Stimulated activated CD4-positive, alpha-beta T cell treated with anti-CD3 and anti-CD28 coated beads, Interleukin-15, amount 100 ng/mL, for 1 hour (primary cell): ENCODE results near the gene TSPAN14.
A peak's percentile ranks its signal among the peaks of the same experiment; 100 is the strongest.

Source experiments
- DNase-seq, 2 donors: peaks; one replicate each; pipeline ENCODE4 v3.0.0-alpha.2; 2020; ENCODE audit warnings: low read depth in 1 of 2, low spot score in 1 of 2

The TSPAN14 gene

DNA sequence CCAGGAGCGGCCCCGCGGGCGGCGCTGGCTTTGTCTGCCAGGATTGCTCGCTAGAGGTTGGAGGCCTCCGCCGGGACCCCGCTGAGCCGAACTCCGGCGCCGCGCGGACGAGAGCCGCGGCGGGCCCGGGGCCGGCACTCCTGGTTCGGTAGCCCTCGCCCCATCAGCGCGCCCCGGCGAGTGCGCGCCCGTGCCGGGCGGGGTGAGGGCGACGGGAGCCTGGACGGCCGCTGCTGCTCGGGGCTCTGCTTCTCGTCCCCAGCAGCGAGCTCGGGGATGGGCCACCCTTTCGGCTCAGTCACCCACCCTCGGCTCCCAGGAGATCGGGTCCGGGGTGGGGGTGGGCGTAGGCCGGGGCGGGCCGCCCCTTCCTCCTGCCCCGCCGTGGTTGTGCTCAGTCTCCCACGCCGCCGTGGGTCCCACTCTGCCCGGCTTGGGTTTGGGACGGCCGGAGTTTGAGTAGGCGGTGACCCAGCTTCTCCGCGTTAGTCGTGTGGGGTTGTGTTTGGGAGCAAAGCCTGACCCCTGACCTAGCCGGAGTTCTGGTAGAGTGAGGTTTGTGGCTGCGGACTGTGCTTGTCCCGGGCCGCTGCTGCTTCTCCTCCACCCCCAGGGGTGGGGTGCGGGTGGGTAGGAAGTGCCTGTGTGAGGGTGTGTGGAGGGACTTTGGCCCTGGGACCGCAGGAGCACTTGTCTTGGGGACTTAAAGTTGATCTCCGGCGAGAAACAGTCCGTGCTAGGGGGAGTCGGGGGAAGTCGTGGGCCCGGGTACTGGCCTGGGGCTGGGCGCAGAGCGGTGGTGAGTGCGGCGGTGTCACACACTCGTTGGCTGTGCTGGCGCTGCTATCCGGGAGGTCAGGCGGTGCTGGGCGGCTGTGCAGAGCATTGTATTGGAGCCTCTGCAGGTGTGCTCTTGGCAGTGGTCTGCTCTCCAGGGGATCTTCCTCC lies 677 bp downstream of the TSPAN14 start:
- no peak for DNase-seq

DNA sequence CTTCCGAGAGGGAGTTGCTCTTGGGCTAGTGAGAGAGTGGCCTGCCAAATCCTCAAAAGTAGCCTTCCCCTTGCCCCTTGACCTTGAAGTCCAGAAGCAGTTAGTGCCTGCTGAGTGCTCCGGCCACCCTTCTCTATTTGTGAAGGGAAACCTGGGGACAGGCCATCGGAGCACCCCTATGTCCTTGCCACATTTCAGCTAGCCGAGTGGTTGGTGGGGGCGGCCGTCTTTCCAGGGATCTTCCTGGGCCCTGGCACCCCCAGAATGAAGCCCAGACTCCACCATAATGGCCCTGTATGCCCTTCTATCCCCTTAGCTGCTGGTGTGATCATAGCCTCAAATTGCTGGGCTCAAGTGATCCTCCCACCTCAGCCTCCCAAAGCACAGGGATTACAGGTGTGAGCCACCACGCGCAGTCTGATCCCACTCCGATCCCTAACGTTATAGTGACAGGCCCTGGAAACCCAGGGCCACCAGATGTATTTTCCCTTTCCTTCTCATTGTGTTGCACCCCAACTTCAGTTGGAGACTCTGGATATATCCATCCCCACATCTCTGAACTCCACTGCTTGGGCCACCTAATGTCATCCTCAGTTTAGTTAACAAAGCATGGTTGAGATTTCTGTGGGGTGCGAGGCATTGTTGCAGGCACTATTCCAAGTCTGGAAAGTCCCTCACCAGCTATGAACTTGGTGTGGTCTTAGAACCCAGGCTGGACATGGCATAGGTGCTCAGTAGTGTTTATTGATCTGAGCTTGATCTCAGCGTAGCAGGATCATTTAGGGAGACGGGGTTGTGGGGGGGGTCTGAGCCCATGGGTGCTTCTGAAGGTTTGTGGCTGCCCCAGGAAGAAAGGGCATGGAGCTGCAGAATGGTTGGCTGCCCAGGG lies 1.6 kb downstream of the TSPAN14 start:
- DNase-seq, result no peak

DNA sequence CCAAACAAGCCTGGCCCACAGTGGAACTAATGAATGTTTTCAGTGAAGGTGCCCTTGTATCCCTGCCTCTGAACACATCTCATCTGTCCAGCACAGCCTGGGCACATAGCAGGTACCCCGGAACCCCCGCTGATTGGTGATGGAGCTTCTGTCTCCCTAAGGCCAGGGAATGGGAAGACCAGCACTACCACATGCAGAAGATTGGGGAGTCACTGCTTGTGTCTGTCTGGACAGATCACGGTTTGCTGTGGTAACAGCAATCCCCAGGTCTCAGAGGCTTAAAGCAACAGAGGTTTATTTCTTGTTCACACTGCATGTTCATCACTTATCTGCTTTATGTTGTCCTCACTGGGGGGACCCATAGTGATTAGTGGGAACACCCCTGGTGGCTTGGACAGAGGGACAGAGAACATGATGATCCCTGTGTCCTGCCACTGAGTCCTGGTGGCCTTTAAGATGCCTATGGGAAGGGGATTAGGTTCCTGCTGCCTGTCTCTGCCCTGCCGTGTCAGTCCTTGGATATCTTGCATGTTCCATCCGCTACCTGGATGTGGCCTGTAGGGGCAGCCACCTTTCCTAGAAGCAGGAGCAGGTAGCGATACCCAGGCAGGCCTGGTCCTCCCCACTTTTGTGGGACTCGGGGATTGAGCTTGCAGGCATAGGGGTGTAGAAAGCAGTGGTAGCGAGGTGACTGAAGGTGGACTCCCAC lies 3.6 kb downstream of the TSPAN14 start:
- no peak for DNase-seq

DNA sequence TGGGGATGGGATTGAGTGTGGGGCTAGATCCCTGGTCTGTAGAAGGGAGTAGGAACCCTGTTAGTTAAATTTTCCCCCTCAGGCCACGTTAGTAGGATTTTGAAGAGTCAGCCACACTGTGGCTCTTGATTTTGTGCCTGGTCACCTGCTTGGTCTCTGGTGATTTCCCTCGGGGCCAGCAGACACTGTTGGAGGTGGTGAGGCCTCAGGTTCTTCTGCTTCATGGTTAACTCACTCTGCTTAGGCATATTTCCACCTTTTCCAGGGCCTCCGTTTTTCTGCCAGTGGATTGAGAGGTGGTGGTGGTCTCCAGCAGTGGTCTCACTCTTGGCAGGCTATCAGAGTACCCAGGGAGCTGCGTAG lies 4.1 kb downstream of the TSPAN14 start:
- DNase-seq, result no peak

DNA sequence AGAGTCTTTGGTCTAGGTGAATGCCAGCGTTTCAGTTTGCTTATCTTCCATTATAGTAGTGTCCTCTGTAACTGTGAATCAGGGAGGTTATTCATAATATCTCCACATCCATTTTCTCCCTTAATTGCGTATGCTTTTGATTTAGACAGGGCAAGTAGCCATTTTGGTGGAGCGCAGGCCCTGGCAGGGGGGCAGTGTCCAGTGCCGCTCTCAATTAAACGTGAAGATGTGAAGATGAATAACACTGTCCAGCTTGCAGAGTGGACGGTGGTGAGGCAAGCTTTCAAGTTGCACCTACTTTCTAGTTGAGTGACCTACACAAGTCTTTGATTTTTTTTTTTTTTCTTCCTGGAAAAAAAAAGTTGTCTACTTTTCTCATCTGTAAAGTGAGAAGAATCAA lies 4.5 kb downstream of the TSPAN14 start:
- no peak for DNase-seq

DNA sequence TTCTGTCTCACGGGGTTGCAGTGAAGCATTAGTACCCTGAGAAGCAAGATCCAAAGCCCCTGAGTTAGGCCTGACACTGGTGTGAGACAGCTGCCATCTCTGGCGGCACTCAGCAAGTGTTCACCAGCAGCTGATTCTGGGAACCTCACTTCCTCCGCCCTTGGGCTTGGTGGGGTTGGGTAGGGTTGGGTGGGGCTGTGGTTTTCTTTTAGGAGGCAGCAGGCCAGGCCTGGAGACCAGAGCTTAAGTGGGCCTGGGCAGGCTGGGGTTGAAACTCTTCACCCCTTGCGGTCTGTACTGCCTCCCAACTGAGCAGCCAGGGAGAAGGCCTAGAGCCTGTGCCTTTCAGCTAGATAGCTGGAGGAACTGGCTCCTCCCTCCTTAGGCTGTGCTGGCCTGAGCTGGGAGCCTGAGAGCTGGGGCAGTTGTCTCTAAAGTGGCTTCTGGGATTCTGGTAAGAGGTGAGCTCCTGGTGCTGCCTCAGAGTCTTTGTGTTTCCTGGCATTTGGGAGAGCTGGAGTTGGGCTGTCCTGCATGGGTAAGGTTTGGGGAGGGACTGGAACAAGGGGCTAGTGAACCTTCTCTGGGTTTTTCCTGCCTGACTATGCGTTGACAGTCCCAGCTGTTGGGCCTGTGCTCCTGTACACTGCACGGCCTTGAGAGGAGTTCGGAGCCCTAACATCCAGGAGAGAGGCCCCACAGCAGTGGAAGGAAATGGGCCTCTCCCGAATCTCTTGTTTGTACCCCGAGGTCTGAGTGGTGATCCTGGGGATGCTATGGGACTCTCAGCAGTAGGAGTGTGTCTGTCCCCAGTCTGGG lies 5.1 kb downstream of the TSPAN14 start:
- peak in 1 of 2 donors; percentile 41 for DNase-seq

DNA sequence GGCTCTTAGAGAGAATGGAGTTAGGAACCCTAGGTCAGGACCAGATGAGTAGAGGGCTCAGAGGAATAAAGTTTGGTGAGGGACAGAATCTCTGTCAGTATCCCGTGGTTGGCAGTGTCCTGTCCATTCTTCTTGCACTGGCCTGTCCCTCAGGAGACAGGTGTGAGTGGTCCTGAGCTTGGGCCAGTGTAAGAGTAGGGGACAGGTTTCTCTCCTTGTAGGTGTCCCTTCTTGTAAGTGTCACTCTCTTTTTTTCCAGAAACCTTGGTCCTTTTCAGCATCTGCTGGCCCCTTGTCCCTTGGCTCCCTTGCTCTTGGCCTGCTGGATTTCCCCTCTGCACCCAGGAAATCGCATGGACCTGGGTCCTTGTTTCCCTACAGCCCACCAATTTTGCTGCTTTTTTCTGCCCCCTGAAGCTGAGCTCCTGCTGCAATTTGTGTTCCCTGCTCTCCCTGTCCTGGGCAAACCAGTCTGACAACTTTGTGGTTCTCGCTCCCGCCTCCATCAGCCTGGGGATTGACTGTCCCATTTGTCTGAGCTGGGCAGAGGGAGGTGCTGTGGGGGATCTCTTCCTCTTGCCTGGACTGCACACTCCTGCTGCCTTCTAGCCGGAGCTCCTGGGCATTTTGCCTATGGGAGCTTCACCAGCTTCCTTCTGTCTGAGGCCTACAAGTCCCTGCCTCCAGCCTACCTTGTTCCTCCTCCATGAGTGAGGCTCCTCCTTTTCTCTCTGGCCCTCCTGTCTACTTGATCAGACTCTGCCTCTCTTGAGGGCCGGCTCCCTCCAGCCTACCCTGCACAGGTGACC lies 6.5 kb downstream of the TSPAN14 start:
- DNase-seq, result no peak

DNA sequence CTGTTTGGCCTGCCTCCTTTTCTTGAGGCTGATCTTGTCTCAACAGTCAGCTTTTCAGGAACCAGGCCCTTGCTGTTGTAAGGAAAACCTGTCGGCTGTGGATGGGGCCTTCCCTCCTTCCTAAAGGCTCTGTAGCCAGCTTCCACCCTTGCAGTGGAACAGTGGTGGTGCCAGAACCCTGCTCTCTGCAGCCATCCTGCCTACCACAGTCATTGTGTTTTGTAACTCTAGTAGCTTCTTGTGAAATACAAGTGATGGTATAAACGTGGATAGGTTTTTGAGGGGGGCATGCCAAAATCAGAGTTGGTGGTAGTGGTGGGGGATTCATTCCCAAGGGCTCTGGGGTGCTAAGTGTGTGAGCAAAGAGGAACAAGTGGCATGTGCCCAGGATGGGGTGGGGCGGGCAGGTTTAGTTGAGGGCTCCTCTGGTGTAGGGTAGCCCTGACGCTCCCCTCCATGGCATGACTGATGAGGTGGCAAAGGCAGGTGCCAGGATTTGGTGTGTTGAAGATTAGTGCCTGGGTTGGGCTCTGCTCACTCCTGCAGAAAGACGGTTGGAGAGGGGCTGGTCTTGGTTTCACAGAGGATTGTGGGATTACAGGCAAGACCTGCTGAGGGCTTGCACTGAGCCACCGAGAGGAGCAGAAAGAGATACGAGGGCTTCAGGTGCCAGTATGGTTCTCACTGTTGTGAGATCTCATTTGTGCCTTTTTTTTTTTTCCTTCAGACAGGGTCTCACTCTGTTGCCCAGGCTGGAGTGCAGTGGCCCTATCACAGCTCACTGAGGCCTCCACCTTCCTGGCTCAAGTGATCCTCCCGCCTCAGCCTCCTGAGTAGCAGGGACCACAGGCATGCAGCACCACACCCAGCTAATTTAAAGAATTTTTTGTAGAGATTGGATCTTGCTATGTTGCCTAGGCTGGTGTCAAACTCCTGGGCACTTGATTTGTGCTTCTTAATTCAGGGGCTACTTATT lies 7.4 kb downstream of the TSPAN14 start:
- DNase-seq, result no peak

DNA sequence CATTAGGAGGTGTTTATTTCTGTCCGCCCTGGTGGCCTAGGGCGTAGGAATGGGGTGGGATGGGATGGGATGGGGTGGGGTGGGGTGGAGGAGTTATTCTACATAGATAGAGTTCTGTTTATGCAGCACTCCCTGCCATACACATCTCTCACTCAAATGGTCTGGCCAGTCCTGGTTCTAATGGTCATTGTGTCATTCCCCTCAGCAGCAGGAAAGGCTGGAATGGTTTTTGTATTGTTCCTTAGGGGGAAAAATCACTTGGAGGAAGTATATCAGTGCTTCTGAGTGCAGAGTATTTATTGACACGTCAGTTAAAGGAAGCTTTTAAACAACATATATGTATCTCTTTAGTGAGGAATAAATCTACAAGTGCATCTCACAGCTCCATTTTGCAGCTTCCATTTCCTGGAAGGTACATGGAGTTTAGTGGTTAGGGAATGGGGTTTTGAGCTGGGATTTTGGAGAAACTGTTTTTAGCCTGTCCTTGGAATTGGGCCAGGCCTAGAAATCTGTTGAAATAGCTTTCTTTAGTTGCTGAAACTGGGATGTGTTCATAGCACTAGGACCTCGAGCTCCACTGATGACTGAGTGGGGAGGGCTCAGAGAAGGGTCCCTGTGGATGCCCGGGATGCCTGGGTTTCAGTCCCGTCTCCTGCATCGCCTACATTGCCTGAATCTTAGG lies 8.3 kb downstream of the TSPAN14 start:
- DNase-seq, result no peak

DNA sequence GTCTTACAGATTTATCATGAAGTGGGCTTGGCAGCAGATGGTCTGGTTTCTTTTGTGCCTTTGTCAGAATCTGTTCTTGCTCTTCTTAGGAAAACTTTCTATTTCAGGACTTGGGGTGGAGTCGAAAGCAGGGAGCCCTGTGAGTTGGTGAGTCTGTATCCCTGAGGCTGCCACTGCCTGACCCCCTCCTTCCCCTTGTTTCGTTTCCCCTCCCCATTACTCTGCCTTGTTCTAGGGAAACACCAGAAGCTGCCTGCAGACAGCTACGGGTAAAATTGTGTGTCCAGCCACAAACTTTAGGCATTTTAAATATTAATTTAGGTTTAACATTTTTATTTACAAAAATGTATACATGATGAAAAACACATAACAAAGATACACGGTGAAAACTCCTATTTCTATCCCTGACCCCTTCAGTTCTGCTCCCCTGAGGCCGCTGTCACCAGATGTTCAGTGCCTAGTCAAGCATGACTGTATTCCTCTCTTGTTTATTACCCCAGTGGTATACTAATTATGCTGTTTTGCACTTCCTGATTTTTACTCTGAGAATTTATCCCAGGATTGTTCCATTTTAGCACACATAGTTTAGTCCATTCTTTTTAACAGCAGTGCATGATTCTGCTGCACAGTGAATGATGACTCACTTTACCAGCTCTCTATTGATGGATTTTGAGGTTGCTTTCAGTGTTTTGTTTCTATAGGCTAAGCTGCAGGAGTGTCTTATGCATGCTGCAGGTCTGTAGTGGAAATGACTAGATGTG lies 9.1 kb downstream of the TSPAN14 start:
- no peak for DNase-seq

DNA sequence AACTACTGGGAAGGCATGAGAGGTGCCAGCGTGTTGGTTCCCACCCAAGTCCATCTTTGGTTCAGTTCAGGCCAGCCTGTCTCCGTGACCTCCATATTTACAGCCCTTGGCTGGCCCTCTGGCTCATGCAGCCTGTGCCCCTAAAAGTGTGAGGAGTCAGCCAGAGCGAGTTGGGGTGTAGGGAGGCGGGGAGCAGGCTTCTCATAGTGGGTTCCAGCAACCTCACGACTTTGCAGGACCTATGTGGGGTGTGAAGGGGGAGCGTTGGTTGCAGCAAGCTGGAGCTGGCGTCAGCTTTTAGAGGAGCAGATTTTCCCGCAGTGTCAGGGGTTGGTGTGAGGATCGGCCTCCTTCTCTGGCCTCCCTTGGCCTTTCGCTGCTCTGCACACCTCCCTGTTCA lies 9.8 kb downstream of the TSPAN14 start:
- DNase-seq, result no peak

DNA sequence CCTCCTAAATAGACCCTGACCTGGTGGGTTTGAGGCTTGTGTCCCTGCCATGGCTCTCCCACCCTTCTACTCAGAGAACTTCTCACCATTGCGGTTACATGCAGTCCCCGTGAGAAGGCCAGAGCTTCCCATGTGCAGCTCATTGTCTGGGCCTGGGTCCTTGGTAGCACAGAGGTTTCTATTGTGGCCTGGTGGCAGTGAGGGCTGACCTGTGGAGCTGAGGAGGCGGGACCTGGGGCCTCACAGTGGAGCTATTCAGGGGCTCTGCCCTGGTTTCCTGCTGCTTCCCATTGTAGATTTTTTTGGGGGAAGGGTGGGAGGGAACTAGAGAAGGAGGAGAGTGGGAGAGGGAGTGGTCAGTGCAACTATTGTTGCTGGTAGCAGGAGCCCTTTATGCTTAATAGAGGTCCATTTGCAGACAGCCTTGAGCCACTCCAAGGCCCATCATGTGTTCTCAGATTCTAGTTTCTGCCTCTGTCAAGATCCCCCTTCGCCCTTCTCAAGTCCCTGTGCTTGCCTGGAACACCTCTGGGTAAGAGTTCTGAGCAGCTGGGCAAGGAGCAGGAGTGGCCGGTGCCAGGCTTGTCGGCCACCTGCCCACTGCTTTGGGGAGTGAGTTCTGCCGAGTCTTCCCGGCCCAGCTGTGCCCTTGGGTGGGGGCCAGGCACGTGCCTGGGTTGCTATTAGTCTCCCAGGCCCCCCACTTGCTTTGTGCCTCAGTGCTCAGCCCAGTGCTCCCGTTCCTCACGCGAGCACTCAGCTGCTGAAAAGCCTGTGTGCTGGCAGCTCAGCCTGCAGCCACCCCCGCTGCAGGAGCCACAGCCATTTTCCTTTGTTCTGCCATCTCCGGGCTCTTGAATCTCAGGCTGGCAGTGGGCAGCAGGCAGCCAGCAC lies 10.7 kb downstream of the TSPAN14 start:
- DNase-seq, result no peak

DNA sequence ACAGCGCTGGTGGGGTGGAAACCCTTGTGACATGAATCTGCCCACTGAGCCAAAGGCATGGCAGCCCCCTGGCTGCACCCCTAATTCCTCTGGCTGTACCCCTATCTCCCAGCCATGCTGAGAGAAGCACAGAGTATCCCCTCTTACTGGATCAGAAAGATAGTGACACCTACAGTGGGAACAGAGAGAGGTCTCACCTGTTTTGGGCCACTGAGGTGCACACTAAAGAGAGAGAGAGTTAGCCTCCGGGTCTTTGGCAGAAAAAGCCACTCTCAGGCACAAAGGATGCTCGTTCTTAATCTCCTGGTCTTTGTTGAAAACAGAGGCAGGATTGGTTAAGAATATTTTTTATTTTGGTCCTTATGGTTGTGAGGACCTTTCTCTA lies 11.3 kb downstream of the TSPAN14 start:
- no peak for DNase-seq

DNA sequence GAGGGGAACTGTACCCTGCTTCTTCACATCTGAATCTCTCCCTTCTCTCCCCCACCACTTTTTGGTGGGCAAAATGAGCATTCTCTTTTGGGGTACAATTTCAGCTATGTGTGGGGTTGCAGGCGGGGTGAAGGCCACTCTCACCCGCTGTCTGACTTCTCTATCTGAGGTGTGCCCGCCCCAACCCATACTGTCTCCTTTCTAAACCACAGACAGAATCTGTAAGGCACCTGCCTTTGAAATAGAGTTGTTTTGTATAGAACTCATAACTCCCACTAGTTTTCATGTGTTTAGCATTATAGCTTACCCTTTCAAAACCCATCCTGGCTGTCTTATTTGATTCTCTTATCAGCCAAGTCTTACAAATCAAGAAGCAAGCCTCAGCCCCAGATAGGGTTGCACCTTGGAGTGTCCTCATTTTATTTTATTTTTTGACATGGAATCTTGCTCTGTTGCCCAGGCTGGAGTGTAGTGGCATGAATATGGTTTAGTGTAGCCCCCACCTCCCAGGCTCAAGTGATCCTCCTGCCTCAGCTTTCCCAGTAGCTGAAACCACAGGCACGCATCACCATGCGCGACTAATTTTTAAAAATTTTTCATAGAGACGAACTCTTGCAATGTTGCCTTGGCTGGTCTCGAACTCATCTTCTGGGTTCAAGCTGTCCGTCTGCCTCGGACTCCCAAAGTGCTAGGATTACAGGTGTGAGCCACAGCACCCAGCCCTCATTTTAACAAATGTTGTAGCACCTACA lies 11.9 kb downstream of the TSPAN14 start:
- DNase-seq, result no peak

DNA sequence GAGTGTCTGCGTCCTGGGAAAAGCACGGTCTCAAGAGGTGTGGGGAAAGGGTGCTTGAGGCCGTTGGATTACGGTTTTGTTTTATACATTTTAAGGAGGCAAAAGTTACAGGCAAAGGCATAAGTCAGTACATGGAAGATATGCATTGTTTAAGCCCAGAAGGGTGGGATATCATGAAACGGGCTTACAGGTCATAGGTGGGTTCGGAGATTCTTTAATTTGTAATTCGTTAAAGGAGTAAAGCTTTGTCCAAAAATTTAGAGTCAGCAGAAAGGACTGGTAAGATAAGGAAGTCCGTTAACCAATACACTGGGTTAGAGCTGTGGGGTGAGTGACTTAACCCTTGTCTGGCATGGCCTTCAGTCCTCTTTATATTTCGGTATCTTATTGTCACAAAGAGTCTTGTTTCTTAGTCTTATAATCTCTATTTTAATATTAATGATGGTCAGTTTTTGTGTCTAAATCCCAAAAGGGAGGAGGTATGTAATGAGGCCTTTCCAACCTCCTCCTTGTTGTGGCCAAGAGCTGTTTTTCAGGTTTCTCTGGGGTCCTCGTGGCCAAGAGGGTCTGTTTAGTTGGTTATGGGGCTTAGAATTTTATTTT lies 12.7 kb downstream of the TSPAN14 start:
- DNase-seq, result no peak
